ENCODE data around the gene HMCN1.

DNA sequence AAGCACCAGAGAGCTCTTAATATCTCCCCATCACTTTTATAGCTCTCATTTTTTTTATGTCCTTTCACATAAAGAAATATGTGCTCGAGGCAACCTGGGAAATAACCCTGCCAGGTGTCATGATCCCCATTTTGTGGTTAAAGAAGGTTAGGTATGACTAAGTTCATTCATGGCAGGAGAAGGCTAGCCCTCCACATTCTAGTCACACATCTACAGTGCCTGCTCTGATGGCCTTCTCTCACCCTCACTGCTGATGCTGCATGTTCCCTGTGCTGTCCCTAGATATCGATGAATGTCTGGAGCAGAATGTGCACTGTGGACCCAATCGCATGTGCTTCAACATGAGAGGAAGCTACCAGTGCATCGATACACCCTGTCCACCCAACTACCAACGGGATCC lies 453.4 kb downstream of the HMCN1 start:
- TF ChIP-seq GABPA (IDR thresholded peaks at IDR 0.05 in 1 of 2, conservative IDR thresholded peaks at IDR 0.05 in 1 of 2) (no peak), TAF1 (conservative IDR thresholded peaks at IDR 0.05) (no peak), FOXA2 (IDR thresholded peaks at IDR 0.05) (no peak), RXRA (IDR thresholded peaks at IDR 0.05) (no peak), NR2F2 (IDR thresholded peaks at IDR 0.05) (no peak), JUND (IDR thresholded peaks at IDR 0.05) (no peak)
- TF ChIP-seq, protein P1, sequence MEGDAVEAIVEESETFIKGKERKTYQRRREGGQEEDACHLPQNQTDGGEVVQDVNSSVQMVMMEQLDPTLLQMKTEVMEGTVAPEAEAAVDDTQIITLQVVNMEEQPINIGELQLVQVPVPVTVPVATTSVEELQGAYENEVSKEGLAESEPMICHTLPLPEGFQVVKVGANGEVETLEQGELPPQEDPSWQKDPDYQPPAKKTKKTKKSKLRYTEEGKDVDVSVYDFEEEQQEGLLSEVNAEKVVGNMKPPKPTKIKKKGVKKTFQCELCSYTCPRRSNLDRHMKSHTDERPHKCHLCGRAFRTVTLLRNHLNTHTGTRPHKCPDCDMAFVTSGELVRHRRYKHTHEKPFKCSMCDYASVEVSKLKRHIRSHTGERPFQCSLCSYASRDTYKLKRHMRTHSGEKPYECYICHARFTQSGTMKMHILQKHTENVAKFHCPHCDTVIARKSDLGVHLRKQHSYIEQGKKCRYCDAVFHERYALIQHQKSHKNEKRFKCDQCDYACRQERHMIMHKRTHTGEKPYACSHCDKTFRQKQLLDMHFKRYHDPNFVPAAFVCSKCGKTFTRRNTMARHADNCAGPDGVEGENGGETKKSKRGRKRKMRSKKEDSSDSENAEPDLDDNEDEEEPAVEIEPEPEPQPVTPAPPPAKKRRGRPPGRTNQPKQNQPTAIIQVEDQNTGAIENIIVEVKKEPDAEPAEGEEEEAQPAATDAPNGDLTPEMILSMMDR (IDR thresholded peaks at IDR 0.05; ENCODE audit: low read depth, low read length, missing input control): no peak

All from liver (tissue), 3 donors.